Hematopoietic multipotent progenitor cell treated with erythropoietin and hydrocortisone succinate and interleukin-3 and kit ligand, for 8 days (in vitro differentiated cells): ENCODE measurements around the gene SPI1.

Source experiments
- DNase-seq: peaks from one replicate; pipeline ENCODE4 v3.0.0-alpha.2; 2015

SPI1 gene

DNA sequence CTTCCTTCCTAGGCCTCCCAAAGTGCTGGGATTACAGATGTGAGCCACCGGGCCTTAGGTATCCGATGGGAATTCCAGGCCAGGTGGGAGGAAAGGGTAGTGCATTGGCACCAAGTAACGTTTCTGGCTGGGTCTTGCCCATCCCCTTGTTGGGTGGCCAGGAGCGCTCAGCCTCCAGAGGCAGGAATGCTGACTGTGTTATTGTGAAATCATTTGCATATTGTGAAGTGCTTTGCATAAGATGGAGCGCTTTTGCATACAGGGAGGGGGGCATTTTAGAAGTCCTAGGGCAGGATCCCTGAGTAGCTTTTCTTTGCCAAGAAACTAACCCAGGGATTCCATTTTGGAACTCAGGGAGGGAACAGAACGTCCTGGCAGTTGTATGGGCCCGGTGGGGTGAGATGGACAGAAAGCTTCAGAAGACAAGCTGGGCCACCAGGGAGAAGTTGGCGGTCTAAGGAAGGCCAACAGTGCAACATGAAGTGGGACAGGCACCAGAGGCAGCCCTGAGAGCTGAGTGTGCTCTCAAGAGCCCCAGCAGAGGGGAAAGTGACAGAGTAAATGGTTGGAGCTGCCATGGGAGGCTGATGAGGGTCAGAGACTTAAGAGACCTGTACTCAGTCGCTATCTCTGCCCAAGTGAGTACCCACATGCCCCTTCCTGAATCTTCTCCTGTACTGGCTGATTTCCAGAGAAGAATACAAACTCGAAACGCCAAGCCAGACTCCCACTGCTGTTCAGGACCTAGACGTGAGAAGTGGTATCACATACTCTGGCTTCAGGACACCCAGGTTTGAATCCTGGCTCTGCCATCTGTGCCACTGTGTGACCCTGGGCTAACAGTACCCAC lies 28.8 kb upstream of the SPI1 start:
- peak; percentile 24 for DNase-seq

GRCh38 chr11:47403571-47403970 lies 25.2 kb upstream of the SPI1 start:
- DNase-seq: no peak

DNA sequence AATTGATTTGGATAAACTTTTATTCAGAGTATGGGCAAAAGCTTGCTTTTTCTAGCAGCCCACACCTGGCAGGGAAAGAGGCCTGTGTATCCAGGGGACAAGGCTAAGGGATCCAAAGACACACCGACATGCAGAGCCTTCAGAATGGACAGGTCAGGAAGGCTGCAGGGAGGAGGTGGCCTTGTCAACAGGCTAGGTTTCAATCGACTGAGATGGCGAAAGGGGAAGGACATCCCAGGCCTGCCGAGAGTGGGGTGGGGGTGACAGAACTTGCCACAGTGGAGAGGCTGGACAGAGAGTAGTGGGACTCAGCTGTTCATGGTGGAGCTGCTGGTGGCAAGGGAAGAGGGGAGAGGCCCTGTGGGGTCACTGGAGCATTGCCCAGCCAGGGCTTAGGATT lies 24.8 kb upstream of the SPI1 start:
- DNase-seq: no peak

DNA sequence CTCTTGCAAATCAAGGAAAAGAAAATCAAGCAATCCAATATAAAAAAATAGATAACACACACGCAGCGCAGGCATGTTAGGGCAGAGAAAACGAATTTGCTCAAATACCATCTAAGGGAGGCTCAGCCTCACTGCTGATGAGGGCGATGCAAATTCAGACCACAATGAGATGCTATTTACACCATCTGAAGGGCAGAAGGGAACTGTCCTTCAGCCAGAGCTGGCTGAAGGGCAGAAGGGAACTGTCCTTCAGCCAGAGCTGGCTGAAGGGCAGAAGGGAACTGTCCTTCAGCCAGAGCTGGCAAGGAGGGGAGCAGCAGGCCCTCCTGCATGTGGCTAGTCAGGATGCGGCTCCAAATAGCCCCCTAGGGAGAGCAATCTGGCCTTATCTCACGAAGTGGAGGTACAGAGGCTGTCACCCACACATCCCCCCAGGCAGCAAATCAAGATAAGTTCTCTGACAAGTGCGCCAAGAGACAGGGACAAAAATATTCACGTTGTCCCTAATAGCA lies 22.5 kb upstream of the SPI1 start:
- peak; percentile 32 for DNase-seq

DNA sequence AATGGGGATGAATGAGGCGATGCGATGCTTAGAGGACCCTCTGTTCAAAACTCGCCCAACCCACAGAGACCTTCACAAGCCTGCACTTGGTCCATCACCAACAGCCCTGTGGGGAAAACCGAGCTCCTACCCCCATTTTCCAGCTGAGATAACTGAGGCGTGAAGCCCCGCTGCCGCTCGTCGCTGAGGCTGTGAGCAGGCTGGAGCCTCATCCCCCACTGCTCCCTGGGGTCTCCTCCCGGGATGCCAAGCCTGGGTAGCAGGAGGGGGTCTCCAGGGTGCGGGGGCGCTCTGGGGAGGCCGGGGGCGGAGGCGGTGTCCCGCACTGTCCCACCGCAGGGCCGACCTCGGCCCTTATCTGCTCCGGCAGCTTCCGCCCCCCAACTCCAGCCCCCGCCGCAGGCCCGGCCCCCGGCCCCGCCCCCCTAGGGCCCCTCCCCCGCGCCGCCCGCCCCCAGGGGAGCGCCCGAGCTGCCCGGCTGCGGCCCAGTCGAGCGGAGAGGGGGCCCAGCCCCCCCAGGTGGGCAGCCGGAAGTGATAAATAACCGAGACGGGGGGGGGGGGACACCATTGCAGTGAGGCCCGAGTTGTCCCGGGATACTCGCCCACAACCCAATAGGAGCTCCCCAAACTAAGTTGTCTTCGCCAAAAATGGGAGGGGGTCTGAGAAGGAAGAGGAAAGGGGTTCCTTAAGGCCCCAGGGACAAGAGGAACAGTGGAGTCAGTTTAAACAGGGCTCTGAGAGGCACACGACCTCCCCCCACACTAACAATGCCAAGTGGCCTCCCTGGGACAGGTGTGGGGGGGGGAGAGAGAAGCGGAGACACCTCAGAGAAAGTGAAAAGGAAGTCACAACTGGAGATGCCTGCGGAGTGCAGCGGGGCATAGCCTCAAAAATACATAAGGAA lies 21.8 kb upstream of the SPI1 start:
- DNase-seq: peak; percentile 6

GRCh38 chr11:47398551-47398950 lies 20.2 kb upstream of the SPI1 start:
- DNase-seq: no peak

DNA sequence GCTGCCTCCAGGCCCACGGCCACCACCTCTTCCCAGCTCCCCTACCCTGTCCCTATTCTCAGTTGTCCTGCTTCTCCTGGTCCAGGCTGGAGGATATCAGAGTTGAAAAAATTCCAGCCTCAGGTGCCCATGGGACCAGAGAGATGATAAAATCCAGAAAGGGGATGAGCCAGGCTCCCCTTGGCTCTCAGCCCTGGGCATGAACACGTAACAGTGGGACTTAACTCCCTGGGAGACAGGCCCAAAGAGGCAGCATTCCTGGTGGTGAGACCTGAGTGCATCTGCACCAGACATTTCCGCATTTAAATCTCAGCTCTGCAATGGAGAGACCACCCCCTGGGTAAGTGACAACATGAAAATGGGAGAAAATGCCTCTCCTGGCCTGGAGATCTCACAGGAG lies 19.7 kb upstream of the SPI1 start:
- no peak for DNase-seq

DNA sequence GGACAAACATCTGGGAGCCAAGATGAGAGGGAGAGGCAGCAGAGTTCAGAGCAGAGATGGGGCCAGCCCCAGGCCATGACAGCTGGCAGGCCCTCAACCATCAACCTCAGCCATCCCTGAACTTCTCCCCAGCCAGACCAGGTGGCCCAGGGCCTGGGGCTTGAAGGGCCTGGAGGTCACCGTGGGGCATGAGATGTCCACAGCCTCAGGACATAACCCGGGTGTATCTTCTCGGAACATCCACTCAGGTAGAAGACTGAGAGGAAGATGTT lies 17.6 kb upstream of the SPI1 start:
- DNase-seq: no peak

GRCh38 chr11:47395223-47396048 lies 17.1 kb upstream of the SPI1 start:
- DNase-seq: no peak

GRCh38 chr11:47394322-47395222 lies 16.2 kb upstream of the SPI1 start:
- peak; percentile 55 for DNase-seq

DNA sequence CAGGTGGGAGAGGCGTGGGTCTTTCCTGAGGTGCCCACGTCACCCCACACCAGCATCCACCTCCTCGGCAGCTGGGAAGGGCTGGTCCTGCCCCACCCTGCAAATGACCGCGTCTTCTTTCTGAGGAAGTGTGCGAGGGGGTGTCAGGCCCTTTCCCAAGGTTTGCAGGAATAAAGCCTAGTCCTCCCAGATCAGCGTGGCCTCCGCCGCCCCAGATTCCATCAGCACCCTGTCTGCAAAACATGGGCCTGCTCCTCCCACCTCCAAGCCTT lies 15.6 kb upstream of the SPI1 start:
- no peak for DNase-seq

DNA sequence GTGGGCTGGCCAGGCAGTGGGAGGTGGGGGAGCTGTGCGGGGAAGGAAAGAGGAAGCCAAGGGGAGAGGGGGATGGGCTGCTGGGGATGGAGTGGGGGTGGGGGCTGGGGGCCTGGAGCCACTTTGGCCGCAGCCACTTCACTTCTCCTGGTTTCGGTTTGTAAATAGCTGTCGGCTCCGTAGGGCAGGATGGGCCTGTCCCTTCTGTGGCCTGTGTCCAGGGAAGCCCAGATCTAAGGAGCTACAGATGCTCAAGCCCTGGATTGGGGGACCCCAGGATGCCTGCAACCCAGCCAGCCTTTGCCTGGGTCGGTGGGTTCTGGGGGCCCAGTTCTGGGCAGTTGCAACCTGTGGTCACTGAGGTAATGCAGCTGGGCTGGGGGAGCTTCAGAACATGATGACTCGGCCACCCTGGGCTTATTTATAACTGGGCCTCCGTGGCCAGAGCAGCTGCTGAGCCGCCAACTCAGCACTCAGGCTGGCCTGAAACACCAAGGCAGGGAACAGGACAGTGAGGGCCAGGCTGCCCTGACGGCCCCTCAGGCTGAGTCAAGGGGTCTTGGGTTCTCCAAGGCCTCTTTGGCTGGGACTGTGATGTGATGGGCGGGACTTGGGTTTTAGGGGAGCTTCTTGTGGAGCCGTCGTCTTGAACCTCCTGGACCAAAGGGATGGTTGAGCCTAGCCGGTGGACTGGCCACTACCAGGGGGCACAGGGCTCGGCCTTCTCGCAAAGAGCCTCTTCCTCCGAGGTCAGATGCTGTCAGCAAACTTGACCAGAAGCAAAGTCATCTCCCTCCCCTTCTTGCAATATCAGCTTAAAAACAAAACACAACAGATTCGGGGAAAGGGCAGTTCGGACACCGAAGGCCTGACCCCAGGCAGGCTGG lies 15.1 kb upstream of the SPI1 start:
- no peak for DNase-seq

GRCh38 chr11:47392546-47393162 lies 14.3 kb upstream of the SPI1 start:
- DNase-seq: no peak

- DNase-seq: no peak
Measured at GRCh38 chr11:47391711-47392432, 13.5 kb upstream of the SPI1 start.

GRCh38 chr11:47391077-47391583 lies 12.8 kb upstream of the SPI1 start:
- DNase-seq: no peak

GRCh38 chr11:47390422-47390760 lies 12.0 kb upstream of the SPI1 start:
- no peak for DNase-seq

GRCh38 chr11:47389577-47390421 lies 11.5 kb upstream of the SPI1 start:
- DNase-seq: no peak

- DNase-seq: no peak
Measured at GRCh38 chr11:47388697-47389576, 10.6 kb upstream of the SPI1 start.
